Gastrocnemius medialis (tissue), 4 donors: ENCODE measurements around the gene CNNM2.

Source experiments
- POLR2A ChIP-seq, 2 donors: fragments of 450-650 bp; IDR thresholded peaks; one replicate each; pipeline ENCODE4 v1.6.1; 2017; ENCODE audit warnings: antibody characterized with exemption in 2 of 2, mild to moderate bottlenecking in 2 of 2, moderate library complexity in 2 of 2
- TF ChIP-seq, protein P1 (sequence below), 5 experiments: fragments of 450-650 bp in 3 of 5; fragments of 200-600 bp in 2 of 5; sonication (generic) in 2 of 5; IDR thresholded peaks in 4 of 5; conservative IDR thresholded peaks in 1 of 5; 1 replicate in 4 of 5; 2 replicates in 1 of 5; pipeline ENCODE4 v1.5.1; 2016 to 2019; ENCODE audit warnings: antibody characterized with exemption in 5 of 5, mild to moderate bottlenecking in 3 of 5, moderate library complexity in 3 of 5

DNA sequence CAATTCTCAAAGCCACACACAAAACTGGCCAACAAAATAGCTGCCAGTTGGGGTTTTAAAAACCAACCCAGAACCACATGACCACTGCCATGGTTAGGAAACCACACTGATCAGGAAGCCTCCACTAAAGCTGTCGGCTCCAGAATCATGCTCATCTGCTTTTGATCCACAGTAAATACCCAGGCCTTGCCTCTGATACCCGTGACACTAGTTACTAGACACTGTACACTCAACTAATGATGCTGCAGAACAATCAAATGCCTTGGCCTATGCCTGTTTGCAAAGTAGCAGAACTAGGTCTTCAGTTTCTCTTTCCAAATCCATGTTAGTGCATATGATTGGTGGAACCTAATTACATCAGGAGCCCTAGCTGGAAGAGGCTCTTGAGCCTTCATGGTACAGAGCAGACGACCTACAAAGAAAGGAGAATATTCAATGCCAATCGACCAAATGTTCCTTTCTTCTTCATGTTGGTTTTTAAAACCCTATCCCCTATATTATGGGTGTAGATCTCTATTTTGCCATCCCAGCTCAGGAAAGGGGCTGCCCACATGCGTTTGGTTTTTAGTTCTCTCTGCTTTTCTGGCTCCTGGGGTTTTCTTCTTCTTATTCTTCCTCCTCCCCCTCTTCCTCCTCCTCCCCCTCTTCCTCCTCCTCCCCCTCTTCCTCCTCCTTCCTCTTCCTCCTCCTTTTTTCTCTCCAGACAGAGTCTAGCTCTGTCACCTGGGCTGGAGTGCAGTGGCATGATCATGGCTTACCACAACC lies 76.6 kb downstream of the CNNM2 start:
- TF ChIP-seq, protein P1, sequence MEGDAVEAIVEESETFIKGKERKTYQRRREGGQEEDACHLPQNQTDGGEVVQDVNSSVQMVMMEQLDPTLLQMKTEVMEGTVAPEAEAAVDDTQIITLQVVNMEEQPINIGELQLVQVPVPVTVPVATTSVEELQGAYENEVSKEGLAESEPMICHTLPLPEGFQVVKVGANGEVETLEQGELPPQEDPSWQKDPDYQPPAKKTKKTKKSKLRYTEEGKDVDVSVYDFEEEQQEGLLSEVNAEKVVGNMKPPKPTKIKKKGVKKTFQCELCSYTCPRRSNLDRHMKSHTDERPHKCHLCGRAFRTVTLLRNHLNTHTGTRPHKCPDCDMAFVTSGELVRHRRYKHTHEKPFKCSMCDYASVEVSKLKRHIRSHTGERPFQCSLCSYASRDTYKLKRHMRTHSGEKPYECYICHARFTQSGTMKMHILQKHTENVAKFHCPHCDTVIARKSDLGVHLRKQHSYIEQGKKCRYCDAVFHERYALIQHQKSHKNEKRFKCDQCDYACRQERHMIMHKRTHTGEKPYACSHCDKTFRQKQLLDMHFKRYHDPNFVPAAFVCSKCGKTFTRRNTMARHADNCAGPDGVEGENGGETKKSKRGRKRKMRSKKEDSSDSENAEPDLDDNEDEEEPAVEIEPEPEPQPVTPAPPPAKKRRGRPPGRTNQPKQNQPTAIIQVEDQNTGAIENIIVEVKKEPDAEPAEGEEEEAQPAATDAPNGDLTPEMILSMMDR (IDR thresholded peaks at IDR 0.05 in 4 of 5, conservative IDR thresholded peaks at IDR 0.05 in 1 of 5), result no peak
- TF ChIP-seq POLR2A (IDR thresholded peaks at IDR 0.05), result no peak
